Measurements from ENCODE around the gene SLC38A10. TPM values are rescaled to one million over a fixed set of nuclear protein-coding genes. Genes with fewer than 3 reads are reported as not detected.

Gene SLC38A10
- total and polyA plus RNA-seq, 2 of the 13 experiments (the other 11 are each of a cell fraction or from before 2014, with no cell fraction given): 23.4 to 55.8 TPM

- FAIRE-seq: peak; percentile 23
- CTCF ChIA-PET (ENCODE audit: low intra/inter-chr PET ratio, low total read pairs): no interaction called here
- no peaks in the 10 kb centered on the region for H3K36me3 ChIP-seq (replicated peaks in 1 of 2; ENCODE audit: control insufficient read depth in 1 of 2, insufficient read depth in 2 of 2, low read length in 2 of 2)
- in situ Hi-C loops (cut with HindIII; ENCODE audit: extremely low pct_ligation_motif_present, low pct_unique_long_range_greater_than_20kb) (loop anchor here (5.0 kb wide), 1 partner anchor 182 kb away; no protein-coding TSS in a partner anchor), intact Hi-C loops (cut with micrococcal nuclease; ENCODE audit: unreplicated experiment) (no loop called here)
- H3K4me3 ChIP-seq (replicated peaks in 1 of 3; ENCODE audit: insufficient read depth in 1 of 3, low read depth in 2 of 3, low read length in 3 of 3): no peak overlapping the region
- no peak overlapping the region for H2AFZ ChIP-seq (ENCODE audit: low read length)
- no peak for ATAC-seq
- no peak for DNase-seq (ENCODE audit: low spot score)
- no peak overlapping the region for H3K4me2 ChIP-seq (ENCODE audit: low read depth, low read length)
- H3K27ac ChIP-seq (ENCODE audit: extremely low read length, insufficient read depth, low read length): no peak overlapping the region
- no peaks in the 10 kb centered on the region for H3K9me3 ChIP-seq (ENCODE audit: low read length)
- H3K27me3 ChIP-seq (ENCODE audit: control insufficient read depth in 1 of 2, insufficient read depth in 2 of 2, low read length in 2 of 2): peaks cover 3 to 45% of the 10 kb centered on the region in 2 experiments; a peak in 4 of 5 replicates
- no peaks in the 10 kb centered on the region for H4K20me1 ChIP-seq (ENCODE audit: insufficient read depth, low read length)
- POLR2A ChIA-PET: no interaction called here
- no TSS peak for BruUV-seq (replicated peaks)
- H3K4me1 ChIP-seq (ENCODE audit: insufficient read depth, low read length): peaks cover 73% of the 10 kb centered on the region
- WGBS (ENCODE audit: low lambda C conversion rate): 81% methylated on average over 19 of the region's 19 CpGs
- no peaks in the 10 kb centered on the region for H3K79me2 ChIP-seq (ENCODE audit: insufficient read depth, low read length)
- H3K9ac ChIP-seq (ENCODE audit: insufficient read depth, low read depth, low read length): no peak overlapping the region
- no peak for TF ChIP-seq ZNF251 (CRISPR knock-in tag; IDR thresholded peaks at IDR 0.05)
- no peak for TF ChIP-seq E2F1 (CRISPR knock-in tag; IDR thresholded peaks at IDR 0.05)
- no peak for TF ChIP-seq PCBP1 (IDR thresholded peaks at IDR 0.05; ENCODE audit: borderline replicate concordance, low read depth, low read length)
- TF ChIP-seq, protein P1, sequence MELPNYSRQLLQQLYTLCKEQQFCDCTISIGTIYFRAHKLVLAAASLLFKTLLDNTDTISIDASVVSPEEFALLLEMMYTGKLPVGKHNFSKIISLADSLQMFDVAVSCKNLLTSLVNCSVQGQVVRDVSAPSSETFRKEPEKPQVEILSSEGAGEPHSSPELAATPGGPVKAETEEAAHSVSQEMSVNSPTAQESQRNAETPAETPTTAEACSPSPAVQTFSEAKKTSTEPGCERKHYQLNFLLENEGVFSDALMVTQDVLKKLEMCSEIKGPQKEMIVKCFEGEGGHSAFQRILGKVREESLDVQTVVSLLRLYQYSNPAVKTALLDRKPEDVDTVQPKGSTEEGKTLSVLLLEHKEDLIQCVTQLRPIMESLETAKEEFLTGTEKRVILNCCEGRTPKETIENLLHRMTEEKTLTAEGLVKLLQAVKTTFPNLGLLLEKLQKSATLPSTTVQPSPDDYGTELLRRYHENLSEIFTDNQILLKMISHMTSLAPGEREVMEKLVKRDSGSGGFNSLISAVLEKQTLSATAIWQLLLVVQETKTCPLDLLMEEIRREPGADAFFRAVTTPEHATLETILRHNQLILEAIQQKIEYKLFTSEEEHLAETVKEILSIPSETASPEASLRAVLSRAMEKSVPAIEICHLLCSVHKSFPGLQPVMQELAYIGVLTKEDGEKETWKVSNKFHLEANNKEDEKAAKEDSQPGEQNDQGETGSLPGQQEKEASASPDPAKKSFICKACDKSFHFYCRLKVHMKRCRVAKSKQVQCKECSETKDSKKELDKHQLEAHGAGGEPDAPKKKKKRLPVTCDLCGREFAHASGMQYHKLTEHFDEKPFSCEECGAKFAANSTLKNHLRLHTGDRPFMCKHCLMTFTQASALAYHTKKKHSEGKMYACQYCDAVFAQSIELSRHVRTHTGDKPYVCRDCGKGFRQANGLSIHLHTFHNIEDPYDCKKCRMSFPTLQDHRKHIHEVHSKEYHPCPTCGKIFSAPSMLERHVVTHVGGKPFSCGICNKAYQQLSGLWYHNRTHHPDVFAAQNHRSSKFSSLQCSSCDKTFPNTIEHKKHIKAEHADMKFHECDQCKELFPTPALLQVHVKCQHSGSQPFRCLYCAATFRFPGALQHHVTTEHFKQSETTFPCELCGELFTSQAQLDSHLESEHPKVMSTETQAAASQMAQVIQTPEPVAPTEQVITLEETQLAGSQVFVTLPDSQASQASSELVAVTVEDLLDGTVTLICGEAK (IDR thresholded peaks at IDR 0.05): no peak
- TF ChIP-seq, protein P1 (CRISPR knock-in tag; IDR thresholded peaks at IDR 0.05): no peak
- TF ChIP-seq HNRNPH1 (optimal IDR thresholded peaks at IDR 0.05; ENCODE audit: low read depth, low read length): no peak
- no peak for TF ChIP-seq ZNF441 (CRISPR knock-in tag; IDR thresholded peaks at IDR 0.05; ENCODE audit: borderline replicate concordance)
- no peak for TF ChIP-seq ZNF326 (CRISPR knock-in tag; IDR thresholded peaks at IDR 0.05; ENCODE audit: borderline replicate concordance)
- 0 out of 2 replicates have a peak, but pooled peaks have one; percentile 27 for TF ChIP-seq SP1 (IDR thresholded peaks at IDR 0.05)
- no peak for TF ChIP-seq SP1 (CRISPR knock-in tag; IDR thresholded peaks at IDR 0.05)
- TF ChIP-seq HIVEP1 (CRISPR knock-in tag; IDR thresholded peaks at IDR 0.05): no peak
- TF ChIP-seq ZNF709 (CRISPR knock-in tag; IDR thresholded peaks at IDR 0.05): no peak
- no peak for TF ChIP-seq ESRRA (CRISPR knock-in tag; IDR thresholded peaks at IDR 0.05; ENCODE audit: low read depth)
- no peak for TF ChIP-seq AKAP8 (CRISPR knock-in tag; IDR thresholded peaks at IDR 0.05)
- no peak for TF ChIP-seq ETV6 (CRISPR knock-in tag; conservative IDR thresholded peaks at IDR 0.05)
- peak; percentile 14; the same call in 1 of the 2 replicates for TF ChIP-seq ATF7 (IDR thresholded peaks at IDR 0.05)
- TF ChIP-seq ATF7 (CRISPR knock-in tag; IDR thresholded peaks at IDR 0.05): no peak
Measured at GRCh38 chr17:81300586-81301155, 5.6 kb upstream of the SLC38A10 start.

All from HepG2 (cell line).